Measurements from ENCODE around the gene TPK1. TPM values are rescaled to one million over a fixed set of nuclear protein-coding genes. Genes with fewer than 3 reads are reported as not detected.

The TPK1 gene
- total RNA-seq, 1 experiment from 2014 or later, result 3.1 TPM

- H3K27ac Mint-ChIP-seq, result no peak overlapping the region
- Histone ChIP-seq H3K4me2 (ENCODE audit: insufficient read depth, insufficient read length, low read length) (no peak overlapping the region), H4K20me1 (ENCODE audit: control insufficient read depth, insufficient read depth, insufficient read length) (no peaks in the 10 kb centered on the region), H3K79me1 (ENCODE audit: insufficient read depth, low read depth, low read length, poor library complexity, severe bottlenecking) (no peaks in the 10 kb centered on the region), H2BK12ac (ENCODE audit: insufficient read length, low read depth, low read length) (no peak overlapping the region), H2BK15ac (ENCODE audit: low read depth, low read length) (no peak overlapping the region), H2BK20ac (ENCODE audit: low read depth, low read length, poor library complexity, severe bottlenecking) (no peak overlapping the region), H2AK5ac (ENCODE audit: insufficient read length, low read length) (no peak overlapping the region), H3K27ac (ENCODE audit: insufficient read length, low read depth, low read length) (no peak overlapping the region), H3K9me3 (ENCODE audit: control insufficient read depth, low read depth, low read length) (no peaks in the 10 kb centered on the region), H4K8ac (replicated peaks; ENCODE audit: insufficient read length, low read depth, low read length) (no peak overlapping the region), H3K4me1 (ENCODE audit: insufficient read depth, low read length) (no peaks in the 10 kb centered on the region), H3K56ac (ENCODE audit: insufficient read length, low read depth, low read length) (no peak overlapping the region), H2BK5ac (ENCODE audit: insufficient read length, low read length) (no peak overlapping the region), H3K14ac (ENCODE audit: insufficient read depth, low read length) (no peak overlapping the region), H3K18ac (ENCODE audit: insufficient read length, low read depth, low read length) (no peak overlapping the region), H3T11ph (ENCODE audit: low read length) (no peak overlapping the region), H3K23ac (ENCODE audit: insufficient read length, low read depth, low read length) (no peak overlapping the region), H3K23me2 (ENCODE audit: insufficient read length, low read depth, low read length, poor library complexity, severe bottlenecking) (no peaks in the 10 kb centered on the region), H2BK120ac (ENCODE audit: low read depth, low read length, poor library complexity, severe bottlenecking) (no peak overlapping the region), H4K5ac (ENCODE audit: insufficient read length, low read depth, low read length) (no peak overlapping the region), H3K79me2 (ENCODE audit: insufficient read depth, low read length) (no peaks in the 10 kb centered on the region), H4K91ac (ENCODE audit: insufficient read length, low read depth, low read length) (no peak overlapping the region), H3K9ac (ENCODE audit: extremely low read depth, insufficient read length, low read length) (no peak overlapping the region), H2AFZ (ENCODE audit: low read length) (no peak overlapping the region), H3K4ac (ENCODE audit: low read depth, low read length) (no peak overlapping the region), H3K27me3 (ENCODE audit: insufficient read depth, low read length) (no peaks in the 10 kb centered on the region)
- no peak for DNase-seq
- no CpG with 5 or more reads among the region's 5 CpGs for WGBS (ENCODE audit: extremely low coverage, insufficient read length, low lambda C conversion rate)
- H3K9me3 Mint-ChIP-seq, result no peaks in the 10 kb centered on the region
- no peaks in the 10 kb centered on the region for H3K36me3 Mint-ChIP-seq (ENCODE audit: insufficient read depth in 1 of 3, low read depth in 3 of 3)
- TF ChIP-seq CTCF (conservative IDR thresholded peaks at IDR 0.05), result no peak
- H3K4me1 Mint-ChIP-seq, result peaks cover 2 to 5% of the 10 kb centered on the region in 2 experiments
- H3K27me3 Mint-ChIP-seq (ENCODE audit: low read depth), result no peaks in the 10 kb centered on the region
- H3K4me3 Mint-ChIP-seq, result no peak overlapping the region
Observed at GRCh38 chr7:144500225-144500624, 335.6 kb downstream of the TPK1 start.

Measured in H9 (cell line).